HG03378 (cell line): ENCODE data around the gene NAIF1.

Experiments
- ATAC-seq: cut with Tn5 transposase; IDR thresholded peaks from one replicate; pipeline ENCODE4 v1.9.1; 2021; ENCODE audit warnings: mild to moderate bottlenecking, moderate library complexity; ENCODE audit not compliant: unreplicated experiment

NAIF1 gene

DNA sequence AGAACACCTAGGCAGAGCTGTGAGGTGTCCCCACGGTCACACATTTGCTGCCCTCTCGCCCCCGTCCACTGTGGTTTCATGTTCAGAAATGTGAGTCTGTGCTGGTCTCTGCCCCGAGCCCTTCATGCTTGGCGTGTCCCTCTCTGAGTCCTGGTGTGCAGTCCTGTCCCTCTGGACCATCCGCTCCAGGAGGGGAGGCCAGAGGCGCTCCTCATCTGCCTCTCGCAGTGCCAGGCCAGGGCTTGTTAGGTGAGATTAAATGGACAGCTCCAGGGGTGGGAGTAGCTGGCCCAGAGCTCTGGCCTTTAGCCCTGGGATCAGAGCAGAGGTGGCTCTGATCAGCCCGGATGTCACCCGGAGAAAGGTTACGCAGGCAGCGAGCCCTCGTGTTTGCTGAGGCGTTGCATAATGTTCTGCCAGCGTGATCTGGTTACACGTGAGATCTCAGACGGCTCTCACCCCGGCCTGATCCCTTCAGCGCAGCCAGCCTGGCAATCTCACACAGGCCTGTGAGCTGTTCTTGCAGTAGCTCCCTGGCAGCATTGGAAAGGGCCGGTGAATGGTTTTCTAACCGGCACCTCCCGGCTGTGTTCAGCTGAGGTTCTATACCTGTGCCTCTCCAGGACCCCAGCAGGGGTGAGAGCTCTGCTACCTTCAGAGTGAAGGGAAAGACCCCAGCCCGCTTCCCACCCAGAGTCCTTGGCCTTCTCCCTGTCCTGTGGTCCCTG is 35.9 kb upstream of the NAIF1 start:
- ATAC-seq, result no peak

DNA sequence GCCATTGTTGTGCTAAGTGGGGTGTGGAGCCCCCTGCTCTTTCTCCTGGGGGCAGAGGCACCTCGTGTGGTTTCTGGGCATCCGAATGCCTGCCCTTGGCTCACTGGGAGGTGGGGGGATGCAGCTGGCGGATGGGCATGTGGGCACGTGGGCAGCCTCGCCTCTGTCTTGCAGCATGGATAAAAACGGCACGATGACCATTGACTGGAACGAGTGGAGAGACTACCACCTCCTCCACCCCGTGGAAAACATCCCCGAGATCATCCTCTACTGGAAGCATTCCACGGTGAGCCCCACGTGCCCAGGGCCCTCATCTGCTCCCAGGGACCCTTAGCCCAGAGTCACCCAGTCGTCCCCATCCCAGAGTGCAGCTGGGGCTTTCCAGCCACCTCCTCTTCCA is 35.1 kb upstream of the NAIF1 start:
- no peak for ATAC-seq

DNA sequence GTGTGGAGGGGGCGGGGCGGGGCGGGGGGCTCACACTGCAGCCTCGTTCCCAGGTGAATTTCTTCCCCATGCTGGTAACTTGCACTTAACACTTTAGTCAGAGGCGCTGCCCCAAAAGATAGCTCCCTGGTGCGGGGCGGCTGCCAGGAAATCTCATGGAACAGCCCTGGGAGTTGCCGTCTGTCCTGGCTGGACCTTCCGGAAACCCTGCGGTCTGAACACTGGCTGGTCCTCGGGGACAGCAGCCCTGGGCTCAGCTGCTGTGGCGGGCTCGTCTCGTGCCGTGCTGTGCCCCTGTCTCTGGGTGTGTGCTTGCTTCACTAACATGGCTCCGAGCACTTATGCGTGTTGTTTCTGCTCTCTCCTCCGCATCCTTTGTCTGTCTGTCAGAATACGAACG is 34.6 kb upstream of the NAIF1 start:
- ATAC-seq, result no peak

DNA sequence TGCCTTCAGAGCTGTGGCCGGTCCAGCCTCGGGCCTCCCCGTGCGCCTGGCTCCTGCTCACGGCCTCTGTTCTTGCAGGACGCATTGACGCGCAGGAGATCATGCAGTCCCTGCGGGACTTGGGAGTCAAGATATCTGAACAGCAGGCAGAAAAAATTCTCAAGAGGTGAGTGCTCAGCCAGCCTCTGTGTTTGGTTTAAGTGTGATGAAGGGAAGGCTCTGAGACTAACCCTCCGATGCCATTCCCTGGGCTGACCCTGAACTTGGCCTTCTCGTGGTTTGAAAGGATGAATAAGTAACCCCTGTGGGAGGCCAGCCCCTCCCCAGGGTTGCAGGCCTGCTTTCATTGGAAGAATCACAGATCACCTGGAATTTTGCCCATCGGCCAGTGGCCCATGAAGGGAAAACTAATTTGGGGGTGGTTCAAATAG is 34.1 kb upstream of the NAIF1 start:
- no peak for ATAC-seq

DNA sequence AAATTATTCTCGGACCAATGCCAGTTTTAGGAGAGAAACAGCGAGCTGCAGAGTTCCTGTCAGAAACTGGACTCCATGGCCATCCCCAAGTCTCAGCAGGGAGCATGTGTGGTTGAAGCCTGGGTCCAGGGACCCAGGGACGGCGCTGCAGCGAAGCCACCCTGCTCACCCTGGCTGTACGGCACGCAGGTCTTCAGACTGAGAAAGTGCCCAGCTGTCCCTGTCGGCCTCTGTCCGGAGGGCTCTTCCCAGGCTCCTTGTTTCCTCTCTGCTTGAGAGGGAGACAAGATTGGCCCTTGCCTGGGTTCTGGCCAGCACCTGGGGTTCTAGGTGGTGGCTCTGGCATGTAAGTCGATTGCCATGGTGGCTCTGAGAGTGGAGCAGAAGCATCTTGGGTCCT is 33.5 kb upstream of the NAIF1 start:
- no peak for ATAC-seq

DNA sequence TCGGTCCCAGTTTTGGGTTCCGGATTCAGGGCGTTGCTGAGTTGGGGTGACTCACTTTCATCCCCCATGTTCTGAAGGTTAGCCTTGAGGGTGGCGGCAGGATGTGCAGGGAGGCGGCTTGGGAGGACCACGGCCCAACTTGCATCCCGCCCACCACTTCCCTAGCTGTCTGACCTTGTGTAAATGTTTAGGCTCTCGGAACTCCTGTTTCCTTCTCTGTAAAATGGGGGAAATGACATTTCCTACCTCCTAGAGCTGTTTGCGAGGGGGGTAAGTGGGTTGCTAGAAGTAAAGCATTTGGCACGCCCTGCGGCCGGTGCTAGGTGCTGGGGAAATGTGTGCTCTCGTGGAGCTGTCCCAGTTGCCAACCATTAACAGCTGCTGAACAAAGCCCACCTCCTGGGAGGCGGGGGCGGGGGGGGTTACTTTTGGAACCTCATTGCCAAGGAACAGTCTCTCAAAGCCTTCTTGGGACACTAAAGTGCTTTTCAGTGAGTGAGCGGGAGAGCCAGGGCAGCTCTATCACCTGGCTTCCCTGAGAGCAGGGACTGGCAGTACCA is 32.9 kb upstream of the NAIF1 start:
- no peak for ATAC-seq

DNA sequence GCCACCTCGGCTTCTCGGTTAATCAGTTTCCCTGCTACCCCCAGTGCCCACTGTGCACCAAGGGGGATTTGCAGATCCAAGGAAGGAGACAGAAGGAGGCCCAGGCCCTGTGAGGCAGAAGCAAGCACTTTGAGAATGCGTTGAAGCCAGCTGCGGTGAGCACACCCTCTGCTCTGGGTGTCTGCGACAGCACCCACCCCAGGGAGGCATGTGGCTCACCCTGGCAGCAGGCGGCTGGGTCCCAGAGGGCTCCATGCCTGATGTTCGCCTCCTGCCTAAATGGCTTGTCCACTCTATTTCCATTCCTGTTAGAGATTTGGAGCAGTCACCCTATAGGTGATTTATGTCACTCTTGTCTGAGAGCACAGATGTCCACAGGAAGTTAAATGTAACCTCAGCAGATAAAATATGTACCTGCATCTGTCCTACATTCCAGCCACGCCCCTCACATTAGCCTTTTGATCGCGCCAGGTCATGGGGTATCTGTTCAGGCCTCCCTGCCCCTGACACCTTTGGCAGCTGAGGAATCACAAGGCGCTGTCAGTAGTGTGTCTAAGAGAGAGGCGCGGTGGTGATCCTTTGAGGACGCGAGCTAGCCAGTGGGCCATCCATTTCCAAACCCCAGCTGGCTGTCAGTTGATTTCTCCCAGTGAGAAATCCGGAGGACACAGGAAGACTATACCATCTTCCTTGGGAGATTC is 32.3 kb upstream of the NAIF1 start:
- no peak for ATAC-seq

DNA sequence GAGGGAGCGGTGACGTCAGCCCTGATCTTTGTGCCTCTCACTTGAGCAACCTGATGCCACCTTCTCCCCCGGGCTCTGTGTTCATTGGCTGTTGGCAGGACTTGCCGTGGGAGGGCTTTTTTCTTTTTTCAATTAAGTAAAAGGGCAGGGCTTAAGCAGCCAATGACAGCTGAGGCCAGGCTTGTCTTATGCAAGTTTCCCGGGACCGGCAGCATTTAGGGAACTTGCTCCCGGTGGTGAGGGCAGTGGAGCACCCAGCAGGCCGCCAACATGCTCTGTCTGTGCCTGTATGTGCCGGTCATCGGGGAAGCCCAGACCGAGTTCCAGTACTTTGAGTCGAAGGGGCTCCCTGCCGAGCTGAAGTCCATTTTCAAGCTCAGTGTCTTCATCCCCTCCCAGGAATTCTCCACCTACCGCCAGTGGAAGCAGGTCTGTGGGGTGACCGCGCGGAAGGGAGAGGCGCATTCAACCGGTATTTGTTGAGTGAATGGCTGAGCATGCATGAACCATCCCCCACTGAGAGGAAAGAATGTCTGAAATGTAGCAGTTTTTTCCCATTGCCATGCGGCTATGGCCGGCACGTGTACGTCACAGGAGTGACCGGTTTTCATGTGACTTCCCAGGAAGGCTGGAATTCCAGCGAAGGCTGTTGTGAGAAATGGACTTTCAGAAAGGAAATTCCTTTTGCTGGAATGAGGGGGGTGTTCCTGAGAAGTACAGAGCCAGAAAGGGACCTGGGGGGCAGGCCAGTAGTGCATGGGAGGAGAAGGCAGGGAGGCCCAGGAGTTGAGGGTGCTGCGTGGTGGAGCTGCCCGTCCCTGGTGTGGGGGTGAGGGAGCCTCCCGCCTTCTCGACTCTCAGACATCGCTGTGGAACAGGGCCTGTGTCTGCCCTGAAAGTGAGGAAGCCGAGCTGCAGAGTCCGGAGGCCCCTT is 31.4 kb upstream of the NAIF1 start:
- ATAC-seq, result no peak

DNA sequence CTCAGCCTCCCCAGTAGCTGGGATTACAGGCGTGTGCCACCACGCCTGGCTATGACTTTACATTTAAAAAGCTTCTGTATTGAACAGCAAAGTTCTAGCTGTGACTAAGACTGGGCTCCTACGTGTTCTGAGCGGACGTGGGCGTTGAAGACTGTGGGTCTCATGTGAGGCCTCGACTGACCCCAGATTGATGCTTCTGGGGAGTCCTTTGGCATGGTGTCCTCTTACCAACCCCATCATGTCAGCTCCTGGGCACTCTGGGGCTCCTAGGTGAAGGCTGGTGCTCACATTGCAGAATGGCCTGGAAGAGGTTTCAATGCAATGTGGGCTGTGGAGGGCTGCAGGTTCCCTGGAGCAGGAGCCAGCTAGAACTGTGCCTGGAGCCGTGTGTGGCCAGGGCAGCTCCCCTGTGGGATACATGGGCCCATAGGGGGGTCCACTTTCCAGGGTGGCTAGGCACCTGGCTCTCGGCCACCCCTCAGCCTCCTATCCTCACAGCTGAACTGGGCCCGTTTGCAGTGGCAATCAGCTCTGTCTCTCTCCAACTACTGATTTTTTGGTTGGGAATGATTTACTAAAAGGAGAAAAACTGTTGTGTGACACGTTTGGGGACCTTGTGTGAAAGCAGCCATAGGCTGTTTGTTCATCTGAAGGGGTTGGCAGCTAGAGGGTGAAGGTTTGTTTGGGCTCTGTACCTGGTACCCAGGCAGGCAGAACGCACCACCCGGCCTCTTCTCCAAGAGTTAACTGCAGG is 30.6 kb upstream of the NAIF1 start:
- no peak for ATAC-seq

DNA sequence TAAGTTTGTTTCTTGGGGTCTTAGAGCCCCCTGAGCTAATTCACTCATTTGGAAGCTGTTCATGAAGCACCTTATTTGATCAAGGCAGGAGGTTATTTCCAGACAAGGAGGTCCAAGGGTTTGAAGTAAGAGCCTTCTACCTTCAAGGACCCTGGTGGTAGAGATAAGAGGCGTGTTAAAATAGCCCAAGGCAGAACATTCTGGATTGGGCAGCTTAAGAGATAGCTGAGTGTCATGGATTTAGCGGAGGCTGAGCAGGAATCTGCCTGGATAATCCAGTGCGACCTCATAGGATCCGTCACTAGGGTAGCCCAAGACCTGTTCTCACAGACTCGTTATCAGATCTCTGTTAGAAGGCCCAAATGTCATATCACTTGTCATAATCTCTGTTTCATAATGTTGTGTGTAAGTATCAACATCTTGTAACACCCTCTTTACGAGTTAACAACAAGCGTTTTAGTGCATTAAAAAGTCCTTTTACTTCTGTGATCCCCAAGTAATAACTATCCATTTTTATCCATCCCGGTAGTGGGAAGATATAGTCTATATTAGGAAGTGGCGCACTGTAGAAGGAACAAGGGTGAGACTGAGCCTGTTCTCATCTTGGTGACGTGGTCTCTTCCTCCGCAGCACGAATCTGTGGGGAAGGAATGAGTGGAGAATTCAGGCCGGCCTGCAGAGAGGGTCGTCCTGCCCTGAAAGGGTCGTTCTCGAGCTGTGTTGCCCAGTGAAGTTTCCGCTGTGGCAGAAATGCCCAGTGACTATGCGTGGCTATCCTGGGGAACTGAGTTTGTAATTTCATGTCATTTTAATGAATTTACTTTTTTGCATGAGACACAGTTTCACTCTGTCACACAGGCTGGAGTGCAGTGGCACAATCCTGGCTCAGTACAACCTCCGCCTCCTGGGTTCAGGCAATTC is 29.8 kb upstream of the NAIF1 start:
- ATAC-seq, result no peak

DNA sequence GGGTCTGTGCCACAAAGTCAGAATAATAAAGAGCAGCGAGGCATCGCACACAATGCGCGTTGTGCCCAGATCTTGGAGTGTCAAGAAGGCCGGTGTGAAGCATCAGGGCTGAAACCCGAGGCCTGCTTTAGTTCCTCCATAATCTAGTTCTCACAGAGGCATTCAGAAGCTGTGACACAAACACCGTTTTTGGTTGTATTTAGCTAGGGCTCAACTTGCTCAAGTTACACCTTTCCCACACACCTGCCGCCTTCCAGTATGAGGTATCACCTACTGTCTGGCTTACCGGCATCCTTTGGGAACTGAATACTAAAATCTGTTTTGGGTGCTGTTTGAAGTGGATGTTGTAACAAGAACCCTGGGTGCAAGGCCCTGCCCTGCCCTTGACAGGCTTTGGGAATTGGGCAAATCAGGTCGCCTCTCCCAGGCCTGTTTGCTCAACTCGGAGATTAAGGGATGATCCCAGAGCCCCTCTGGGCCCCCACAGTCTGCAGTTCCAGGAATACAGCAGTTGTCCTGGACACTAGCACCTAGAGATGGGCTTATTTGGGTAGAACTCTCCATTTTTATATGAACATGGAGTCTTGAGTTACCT is 27.9 kb upstream of the NAIF1 start:
- ATAC-seq, result no peak

DNA sequence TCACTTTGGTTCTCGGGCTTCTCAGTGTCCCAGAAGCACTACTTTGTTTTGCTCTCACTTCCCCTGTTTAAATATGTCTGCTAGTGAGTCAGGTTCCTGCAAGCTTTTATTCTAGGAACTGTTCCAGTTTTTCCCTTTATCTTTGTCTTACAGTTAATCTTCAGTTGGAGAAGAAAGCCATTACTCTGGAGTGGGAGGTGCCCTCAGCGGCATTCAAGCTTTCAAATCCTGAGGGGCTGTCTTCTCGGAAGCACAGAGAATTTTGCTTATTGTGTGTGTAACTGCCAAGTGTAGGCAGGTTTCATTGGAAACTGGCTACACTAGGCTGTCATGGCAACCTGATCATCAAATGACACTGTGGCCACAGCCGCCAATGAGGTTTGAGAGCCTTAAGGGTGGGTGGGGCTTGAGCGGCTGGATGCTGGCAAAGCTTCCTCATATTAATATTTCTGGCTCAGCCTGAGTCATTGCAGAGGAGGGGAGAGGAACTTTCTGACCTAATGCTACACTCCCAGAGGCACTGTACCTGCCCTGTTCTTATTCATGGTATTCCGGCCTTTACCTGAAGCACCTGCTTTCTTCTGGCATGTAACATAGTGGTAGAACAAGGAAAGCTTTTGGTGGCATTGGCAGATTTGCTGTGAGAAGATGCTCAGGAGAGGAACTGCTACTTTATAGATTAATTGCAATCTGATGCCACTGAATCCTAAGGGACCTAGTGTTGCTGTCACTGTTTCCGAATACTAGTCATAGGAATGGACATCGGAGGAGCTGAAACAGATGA is 27.2 kb upstream of the NAIF1 start:
- peak; percentile 78 for ATAC-seq

DNA sequence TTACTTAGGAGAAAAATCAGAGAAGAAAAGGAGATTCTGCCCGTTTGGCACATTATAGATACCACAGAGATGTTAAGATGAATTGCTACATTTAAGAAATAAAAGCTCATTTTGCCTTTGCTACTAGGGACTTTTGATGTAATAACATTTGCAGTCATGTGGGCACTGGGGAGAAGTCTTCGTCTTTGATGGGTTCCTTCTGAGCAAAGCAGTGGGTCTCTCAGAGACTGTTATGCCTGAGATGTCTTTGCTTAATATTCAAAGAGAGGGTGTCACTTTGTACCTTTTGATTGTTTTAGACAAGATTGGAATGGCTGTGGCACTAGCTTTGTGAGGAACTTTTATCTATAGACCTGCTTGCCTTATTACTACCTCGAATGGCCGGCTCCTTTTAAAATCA is 25.9 kb upstream of the NAIF1 start:
- ATAC-seq, result no peak

DNA sequence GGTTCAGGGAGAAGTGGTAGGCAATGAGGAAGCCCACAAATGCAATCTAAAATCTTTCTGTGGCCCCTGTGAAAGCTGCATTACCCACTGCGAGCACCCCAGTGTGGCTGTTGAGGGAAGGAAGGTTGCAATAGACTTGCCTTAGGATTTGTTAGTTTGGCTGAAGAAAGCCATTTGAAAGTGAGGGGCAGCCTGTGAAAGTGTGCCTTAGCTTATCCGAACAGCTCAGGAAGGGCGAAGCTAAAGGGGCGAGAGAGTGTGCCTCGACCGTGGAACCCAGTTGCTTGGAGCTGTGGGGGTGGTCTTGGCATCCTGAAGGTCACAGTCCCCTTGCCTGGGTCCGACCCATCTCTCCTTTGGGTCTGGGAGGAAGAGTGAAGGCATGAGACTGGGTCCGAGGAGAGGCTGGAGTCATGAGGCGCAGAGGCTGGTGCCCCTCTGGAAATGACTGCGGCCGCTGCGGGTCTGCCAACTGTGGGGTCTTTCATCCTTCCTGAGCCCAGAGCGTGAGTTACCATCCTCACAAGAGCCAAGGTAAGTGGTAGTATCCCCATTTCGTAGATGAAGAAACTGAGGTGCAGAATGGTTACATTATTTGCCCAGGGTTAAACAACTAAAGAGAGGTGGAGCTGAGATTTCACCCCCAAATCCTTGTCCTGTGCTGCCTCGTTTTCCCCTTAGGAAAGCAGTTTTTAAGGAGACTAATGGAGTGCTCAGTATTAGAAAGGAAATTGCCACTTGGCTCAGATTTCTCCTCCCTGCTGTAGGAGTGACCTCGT is 25.3 kb upstream of the NAIF1 start:
- ATAC-seq, result no peak

DNA sequence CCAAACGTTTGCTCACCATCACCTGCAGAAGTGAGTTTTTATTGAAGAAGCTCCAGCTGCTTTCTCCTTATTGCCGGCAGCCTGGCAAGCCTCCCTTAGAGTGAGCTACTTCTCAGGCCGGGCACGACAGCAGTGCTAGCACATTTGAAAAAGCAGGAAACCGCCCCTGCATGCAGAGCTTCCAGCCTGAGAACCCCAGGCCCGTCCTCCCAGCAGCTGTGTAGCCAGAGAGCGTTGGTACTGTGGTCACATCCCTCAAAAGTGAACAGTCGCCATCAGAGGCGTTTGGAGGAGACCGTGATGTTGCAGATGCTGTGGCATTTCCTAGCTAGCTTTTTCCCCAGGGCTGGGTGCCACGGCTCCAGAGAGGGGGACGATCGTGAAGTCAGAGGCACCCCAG is 24.5 kb upstream of the NAIF1 start:
- no peak for ATAC-seq

DNA sequence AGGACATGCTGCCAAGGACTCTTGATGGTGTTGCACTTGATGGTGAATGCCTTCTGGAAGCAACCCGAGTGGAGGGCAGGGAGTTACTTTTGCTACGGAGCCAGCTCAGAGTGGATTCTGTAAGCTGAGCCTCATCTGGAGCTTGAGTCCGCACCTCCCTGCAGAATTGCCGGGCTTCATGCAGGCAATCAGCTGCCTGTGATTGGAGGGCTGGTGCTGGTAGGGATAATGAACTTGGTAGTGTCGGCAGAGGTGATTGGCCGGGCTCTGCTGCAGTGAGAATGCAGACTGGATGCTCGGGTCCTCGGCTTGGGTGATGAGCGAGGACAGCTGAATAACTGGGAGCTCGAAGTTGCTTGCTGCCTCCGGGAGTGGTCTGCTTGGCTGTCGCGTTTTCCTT is 24.0 kb upstream of the NAIF1 start:
- no peak for ATAC-seq

DNA sequence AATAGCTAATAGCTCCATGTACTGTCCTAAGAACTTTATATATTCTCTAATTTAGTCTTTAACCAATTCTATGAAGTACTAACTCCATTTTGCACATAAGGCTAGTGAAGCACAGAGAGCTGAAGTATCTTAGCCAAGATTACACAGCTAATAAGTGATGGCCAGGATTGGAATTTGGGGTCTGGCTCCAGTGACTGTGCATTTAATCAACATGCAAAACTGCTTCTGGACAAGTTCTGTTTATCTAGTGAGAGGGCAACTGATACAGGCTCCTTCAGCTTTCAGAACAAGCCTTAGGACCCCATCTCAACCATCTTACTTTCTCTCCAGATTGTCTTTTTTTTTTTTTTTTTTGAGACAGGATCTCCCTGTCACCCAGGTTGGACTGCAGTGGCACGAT is 22.2 kb upstream of the NAIF1 start:
- no peak for ATAC-seq
